Right renal cortex interstitium (tissue), 3 donors: ENCODE results near the gene ATP9A. TPM values are rescaled to one million over a fixed set of nuclear protein-coding genes. Genes with fewer than 3 reads are reported as not detected.

Experiments
- DNase-seq, 3 donors: peaks; one replicate each; pipeline ENCODE4 v3.0.0-alpha.2; 2013; ENCODE audit warnings: low read depth in 3 of 3, low spot score in 2 of 3
- polyA plus RNA-seq, 3 donors: library from polyadenylated mRNA; unstranded; fragments of 120-200 nt; gene quantifications; one replicate each; pipeline ENCODE4 v1.2.1, GENCODE V29; 2013; ENCODE audit not compliant: insufficient read length in 3 of 3

ATP9A gene
- polyA plus RNA-seq, 3 donors: 58.7 to 62.6 (median 61.4) TPM

DNA sequence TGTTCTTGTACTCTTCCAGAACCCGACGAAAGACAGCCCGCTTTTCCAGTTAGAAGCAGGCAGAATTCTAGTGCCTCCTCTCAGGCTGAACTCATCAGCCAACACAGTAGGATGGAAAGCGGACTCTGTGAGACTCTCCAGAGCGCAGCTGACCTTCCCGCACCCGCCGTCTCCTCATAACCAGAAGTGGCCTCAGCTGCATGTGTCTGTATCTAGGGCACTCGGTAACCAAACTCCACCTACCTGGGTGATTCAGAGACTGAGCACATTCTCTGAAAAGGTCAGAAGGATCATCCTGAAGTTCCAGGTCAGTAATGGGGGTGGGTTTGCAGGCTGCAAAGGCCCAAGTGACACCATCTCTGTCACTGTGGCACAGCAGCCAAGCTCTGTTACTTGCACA is 158.9 kb downstream of the ATP9A start:
- DNase-seq: no peak

DNA sequence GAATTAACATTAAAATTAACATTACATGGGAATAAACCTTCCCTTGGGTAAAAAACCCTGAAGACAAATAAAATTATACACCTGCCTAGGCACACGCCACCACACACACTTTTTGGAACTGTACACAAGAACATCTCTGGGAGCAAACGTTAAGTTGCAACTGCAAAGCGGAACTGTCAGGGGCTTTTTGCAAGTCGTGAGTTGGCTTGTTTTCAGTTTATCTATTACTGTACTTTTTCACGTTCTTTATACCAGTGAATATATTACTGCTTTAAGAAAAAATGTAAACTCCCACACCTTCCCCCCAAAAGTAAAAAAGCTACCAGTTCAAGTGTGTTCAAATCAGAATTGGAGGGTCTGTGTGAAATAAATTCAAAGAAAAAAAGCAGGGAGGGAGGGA is 160.1 kb downstream of the ATP9A start:
- no peak for DNase-seq

DNA sequence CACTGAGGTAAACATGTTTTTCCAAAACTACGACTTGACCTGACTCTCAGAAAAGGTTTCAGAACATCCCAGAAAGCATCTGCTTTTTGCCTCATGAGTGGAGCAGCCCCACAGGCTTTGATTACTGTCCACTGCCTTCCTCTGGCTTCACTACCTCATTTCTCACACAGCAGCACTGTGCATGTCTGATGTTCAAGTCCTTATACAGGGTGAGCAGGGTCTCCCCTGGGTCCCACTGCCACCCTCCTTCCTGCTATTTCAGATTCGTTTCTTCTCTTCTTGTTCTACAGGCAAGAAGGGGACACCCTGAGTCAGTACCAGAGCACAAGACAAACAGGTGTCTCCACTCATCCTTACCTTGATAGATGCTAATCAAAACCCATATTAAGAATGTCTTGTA is 161.0 kb downstream of the ATP9A start:
- DNase-seq: no peak

DNA sequence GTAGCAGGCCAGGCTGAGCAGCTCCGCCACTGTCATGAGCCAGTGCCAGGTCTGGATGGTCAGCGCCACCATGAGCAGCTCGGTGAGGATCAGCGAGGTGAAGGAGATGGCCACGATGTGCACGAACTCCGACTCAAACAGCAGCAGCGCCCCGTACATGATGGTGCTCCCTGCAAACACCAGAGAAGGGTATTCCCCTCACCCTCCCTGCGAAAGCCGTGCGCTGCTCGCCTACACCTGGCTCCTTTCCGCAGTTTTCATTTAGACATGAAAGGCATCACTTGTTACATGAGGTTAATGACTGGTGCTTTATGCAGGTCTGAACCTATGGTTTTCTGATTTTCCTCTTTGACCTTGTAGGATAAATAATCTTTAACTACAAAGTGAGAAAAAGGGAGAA is 163.3 kb downstream of the ATP9A start:
- DNase-seq: no peak

DNA sequence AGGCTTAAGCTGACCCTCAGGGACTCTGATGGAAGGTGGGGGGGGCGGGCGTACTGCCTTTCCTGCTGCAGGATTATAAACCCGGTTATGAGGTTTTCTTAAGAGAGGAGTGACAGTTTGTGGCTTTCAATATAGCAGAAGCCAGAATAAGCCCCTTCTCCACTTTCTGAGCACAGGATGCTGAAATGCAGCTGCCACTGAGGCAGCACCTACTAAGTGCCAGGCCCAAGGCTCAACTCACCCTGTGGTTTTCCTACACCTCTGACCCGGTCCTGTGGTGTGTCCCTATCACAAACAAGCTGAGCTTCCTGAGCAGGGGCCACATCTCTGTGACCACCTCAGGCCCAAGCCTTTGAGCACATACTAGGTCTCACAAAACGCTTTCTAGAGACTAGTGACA is 166.1 kb downstream of the ATP9A start:
- DNase-seq: no peak

DNA sequence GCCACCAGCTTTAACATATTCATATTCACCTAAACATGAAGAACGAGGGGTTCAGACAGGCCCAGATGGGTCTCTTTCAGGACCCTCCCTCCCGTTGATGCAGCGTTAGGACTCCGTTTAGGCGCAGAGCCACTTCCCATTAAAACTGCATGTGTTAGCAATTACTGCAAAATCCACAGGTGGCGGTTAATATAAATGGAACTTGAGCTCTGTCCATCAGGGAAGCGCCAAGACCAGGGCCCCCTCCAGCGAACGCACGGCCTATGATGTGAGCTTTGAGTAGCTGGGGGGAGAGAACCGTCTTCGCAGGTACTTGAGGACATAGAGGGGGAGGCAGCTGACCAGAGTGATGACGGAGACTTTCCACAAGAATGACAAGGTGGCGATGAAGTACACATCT is 167.2 kb downstream of the ATP9A start:
- DNase-seq: no peak

DNA sequence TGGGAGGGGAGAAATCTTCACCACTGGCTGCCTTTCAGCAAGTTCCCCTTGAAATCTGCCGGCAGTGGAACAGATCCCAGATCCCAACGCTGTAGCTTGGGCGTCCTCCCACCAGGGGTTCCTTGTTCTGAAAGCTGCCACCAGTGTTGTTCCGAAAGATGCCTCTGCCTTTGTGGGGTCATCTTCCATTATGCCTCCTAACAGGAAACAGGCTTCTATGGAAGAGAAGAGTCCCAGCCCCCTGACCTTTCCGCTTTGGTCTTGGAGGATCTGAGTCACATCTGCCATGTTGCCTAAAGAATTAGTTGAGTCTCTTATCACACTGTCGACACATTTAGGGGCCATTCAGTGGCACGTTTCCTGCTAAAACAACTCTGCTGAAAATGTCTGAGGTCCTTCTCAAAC is 168.2 kb downstream of the ATP9A start:
- DNase-seq: no peak

DNA sequence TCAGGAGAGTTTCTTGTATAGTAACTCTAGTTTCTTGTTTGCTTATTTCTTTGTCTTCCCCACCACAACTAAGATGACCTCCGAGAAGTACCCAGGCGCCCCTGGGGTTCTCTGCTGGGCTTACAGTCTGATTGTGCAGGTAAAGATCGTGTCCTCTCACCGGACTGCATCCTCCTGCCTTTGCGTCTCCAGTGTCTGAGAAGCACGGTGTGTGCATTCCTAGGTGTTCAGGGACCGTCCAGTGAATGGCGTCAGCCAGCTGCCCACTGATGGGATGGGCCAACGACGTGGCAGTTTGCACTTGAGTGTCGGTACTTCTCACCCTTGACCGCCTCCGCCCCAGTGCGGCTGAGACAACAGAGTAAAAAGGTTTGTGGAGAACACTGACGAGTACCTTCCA is 169.6 kb downstream of the ATP9A start:
- DNase-seq: no peak

DNA sequence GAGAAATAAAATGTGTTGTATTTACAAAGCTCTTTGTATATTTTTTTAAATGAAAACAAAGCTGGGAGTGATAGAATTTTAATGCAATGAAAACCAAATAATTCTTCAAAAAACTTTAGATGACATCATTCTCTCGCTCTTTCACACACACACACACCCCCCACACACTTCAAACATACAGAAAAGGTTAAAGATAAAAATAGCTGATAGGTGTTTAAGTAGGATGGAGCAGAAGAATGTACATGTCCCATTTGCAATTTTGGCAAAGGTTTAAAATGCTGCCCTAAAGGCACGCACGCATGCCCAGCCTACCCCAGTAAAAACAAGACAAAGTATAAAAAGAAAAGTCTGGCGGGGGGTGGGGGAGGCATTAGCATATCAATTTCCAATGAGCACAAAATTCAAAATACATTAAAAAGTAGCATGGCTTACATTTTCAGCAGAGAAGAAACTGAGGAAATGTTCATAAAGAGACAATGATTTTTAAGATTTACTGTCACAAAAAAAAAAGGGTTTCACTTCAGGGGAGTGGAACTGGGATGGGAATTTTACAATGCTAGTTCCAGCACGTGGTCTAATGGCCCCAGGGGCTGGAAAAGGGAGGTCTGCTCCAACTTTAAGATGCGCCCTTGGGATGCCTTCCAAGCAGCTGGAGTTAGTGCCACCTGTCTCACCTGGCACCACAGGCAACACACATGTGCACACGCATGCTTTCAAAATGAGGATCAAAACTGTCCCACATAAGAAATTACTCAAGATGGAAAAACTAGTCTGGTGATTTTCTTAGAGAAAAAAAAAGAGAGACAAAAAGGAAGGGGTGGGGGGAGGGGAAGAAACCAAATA is 170.6 kb downstream of the ATP9A start:
- no peak for DNase-seq

DNA sequence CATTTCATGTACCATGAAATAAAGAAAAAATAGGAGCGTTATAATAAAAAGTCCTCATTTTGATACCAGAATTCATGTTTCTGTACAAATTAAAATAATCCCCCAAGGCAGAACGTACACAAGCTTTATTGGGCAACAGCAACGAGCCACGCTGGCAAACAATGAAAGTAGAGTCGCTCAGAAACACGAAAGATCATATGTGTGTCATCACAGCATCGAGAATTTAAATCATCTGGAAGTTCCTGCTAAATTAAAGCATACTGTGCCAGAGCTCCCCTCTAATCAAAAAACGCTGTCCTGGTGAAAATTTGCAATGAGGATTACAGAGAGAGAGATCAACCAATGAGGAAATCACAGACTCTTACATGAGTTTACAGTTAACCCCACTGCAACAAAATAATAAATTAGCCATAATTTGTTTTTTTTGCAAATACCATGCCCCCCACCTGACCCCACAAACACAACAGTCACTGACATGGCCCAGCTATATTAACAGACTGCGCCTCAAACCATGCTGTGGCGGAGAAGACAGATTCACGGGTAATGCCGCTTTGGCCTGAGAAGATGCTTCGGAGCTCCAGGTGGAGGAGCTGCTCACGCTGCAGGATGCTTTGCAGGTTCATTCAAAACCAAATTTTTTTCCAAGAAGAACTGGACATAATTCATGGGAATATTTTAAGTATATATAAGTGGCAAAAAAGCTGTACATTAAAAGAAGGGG is 171.4 kb downstream of the ATP9A start:
- no peak for DNase-seq

DNA sequence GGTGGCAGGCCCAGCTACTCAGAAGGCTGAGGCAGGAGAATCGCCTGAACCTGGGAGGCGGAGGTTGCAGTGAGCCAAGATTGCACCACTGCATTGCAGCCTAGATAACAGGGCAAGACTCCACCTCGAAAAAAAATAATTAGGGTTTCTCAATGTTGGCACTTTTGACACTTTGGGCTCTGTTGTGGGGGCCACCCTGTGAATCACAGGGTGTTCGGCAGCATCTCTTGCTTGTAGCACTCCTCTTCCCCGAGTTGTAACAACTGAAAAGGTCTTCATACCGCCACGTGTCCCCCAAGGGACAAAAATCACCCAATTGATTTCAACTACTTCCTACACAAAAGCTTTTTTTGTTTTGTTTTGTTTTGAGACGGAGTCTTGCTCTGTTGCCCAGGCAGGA is 172.4 kb downstream of the ATP9A start:
- DNase-seq: no peak

DNA sequence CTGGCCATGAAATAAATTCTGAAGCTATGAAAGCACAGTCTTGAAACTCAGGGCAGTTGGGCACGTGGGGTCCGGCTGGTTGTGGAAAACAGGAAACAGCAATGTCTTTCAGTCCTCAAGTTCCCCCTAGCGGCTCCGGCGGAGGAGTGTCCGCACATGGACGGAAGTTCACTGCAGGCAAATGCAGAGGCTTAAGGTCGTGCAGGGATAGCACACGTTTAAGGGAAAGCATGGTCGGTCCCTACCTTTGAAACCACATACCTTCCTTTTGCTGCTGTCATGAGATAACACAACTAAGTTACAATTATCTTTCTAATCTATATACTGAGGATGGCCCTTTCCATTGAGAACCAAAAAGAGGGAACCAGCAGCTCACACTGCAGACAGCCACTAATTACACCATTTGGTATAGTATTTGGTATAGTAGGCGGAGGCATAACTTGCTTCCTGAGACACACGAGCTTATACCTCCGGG is 173.1 kb downstream of the ATP9A start:
- DNase-seq: peak; percentile 54 to 72 (median 64)

DNA sequence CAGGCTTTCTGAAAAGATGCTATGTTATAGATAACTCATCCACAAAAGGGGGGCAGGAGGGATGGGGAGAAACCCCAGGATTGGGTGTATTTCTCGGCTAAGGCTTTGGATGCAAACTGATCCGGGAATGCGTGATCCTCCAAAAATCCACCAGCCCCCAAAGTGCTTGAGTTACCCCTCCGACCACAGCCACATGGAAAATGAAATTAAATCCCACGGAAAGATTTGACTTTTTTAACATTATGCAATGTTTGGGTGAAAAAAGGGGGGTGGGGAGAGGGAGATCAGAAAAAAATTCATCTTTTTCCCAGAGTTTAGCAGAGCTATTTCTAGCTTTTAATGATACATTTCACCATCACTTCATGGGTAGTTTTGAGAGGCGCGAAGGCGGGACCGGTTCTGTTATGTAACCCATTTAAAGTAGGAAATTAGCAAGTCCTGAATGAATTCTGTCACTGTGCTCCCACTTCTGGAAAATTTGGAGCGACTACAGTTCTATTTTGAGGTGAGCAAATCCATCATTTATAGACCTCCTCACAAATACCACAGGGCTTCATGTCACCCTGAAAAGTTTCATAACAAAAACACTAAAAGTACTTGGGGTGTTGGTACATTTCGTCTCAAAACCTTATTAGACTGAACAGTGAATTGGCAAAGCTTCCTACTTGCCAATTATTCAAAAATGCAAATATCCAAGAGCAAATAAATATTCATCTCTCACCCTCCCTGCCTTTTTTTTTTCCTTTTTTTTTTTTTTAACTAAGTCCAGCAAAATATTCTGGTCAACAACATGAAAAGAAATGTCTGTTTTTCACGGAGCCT is 173.7 kb downstream of the ATP9A start:
- no peak for DNase-seq

DNA sequence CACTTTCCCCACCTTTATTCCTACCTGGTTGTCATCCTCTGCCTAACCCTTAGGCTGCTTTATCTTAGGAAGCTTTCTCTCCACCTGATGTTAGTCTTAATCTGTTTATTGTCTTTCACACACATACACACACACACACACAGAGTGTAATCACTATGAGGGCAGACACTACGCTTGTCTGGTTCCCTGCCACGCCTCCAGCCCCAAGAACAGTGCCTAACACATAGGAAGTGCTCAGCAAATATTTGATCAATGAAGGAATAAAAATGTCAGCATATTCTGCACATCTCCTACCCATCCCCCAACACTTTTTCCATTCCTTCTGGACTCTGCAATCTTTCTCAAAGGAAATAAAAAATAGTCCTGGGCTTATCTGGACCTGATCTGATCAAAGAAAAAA is 174.6 kb downstream of the ATP9A start:
- DNase-seq: no peak

DNA sequence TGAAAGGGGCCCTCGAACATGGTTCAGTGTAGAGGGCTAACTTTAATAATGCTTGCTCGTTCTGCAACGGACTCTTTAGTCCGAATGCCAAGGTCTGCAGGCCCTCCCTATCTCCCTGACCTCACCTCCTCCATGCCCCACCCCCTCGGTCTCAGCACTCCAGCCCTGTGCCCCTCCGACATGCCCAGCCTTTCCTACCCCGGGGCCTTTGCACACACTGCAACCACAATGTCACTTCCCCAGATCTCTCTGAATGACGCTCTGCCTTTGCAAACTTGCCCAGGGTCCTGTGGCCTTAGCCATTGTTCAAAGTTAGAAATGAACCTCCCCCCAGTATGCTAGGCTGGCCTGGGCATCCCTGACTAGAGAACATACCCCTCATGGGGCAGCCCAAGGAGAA is 175.6 kb downstream of the ATP9A start:
- no peak for DNase-seq

DNA sequence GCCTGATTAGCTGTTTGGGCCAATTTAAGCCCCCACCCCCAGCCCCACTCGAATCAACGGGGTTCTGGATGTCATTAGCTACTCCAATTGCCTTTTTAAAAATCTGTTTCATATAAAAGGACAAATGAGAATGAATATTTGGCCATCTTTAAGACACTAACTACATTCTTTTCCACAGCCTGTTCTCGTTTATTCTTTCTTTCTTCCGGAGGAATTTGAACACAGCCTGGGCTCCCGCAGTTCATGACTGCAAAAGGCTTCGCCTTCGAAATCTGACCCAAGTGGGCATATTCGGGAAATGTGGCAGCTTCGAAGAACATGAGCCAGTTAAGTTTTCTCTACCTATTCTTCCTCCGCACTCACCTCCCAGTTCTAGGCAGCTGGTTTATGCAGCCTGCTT is 176.3 kb downstream of the ATP9A start:
- no peak for DNase-seq

DNA sequence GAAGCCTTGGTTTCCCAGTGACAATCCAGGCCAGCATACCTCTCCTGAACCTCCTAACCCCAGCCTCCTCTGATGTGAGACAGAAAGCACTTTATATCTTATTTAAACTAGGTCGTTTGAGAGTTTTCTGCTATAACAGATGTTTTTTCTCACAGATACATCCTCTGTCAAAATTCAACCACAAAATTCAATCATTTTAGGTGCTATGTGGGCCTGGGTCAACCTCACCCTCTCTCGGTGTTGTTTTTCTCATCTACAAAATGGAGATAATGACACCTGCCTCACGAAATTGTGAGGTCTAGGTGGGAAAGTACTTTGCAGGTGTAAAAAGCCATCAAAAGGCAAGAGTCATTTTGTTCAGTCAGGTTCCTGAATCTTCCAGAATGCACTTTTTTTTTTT is 179.4 kb downstream of the ATP9A start:
- no peak for DNase-seq

DNA sequence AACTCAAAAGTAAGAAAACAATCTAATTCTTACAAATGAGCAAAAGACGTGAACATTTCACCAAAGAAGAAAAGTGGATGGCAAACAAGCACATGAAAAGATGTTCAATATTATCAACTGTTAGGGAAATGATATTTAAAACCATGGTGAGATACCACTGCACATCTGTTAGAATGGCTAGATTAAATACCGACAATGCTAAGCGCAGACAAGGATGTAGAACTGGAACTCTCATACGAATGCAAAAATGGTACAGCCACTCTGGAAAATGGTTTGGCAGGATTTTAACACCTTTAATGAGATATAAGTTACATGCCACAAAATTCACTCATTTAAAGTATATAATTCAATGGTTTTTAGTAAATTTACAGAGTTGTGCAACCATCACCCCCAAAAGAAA is 181.0 kb downstream of the ATP9A start:
- no peak for DNase-seq

DNA sequence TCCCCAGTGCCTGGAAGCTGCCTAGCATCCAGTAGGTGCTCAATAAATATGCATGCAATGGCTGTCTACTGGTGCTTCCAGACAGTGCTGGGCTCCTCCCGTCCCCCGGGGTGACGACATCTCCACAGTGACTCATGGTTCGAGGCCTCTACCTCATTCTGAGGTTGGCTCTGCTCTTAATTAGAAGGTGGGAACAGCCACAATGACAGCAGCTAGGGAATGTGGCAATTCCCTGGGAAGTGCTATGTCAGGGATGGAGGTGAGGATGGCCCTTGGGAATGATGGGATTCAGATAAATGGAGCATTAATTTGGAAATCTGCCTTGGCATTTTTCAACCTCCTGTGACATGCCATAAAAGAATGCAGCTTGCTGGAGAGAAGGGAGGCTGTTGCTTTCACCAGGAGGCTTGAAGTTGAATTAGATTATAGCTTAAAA is 182.2 kb downstream of the ATP9A start:
- DNase-seq: no peak

DNA sequence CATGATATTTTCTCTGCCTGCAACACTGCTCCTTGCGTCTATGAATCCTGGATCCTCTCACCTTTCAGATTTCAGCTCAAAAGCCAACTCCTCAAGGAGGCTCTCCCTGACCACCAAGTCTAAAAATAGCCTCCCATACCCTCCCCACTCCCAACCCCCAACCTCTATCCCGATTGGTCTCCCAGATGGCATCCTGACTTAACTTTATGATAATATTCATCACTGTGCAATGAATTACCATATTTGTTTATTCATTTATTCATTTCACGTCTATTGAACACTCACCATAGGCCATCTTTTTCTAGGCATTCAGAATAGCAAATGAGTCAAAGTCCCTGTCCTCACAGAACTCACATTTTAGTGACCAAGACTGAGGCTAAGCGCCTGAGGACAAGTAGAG is 183.0 kb downstream of the ATP9A start:
- no peak for DNase-seq

DNA sequence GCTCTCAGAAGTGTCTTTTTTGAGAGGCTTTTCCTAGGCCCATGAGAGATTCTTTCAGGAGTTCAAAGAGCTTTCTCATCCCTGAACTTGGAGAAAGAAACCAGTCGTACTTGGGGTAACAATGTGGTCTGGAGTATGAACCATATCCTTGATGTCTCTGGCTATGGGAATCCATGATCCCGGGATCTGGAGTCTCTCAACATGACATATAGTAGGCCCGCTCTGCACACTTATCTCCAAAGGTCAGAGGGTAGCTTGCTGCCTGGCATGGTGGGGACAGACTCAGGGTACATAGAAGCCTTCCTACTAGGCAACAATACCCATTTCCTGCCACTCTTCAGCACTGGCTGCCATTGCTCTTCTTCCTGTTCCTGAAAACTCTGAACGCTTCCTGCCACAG is 183.5 kb downstream of the ATP9A start:
- DNase-seq: no peak
